K562 (cell line): ENCODE measurements around the gene TRABD. TPM values are rescaled to one million over a fixed set of nuclear protein-coding genes. Genes with fewer than 3 reads are reported as not detected.
A peak's percentile ranks its signal among the peaks of the same experiment; 100 is the strongest.

ENCODE experiments used
- ARID1B ChIP-seq: fragments of 450-650 bp; IDR thresholded peaks from 2 replicates; pipeline ENCODE4 v1.6.1; 2016; ENCODE audit warnings: antibody characterized with exemption, mild to moderate bottlenecking, inconsistent platforms
- CHD1 ChIP-seq: fragments of 200-600 bp; sonication (generic); IDR thresholded peaks from one replicate; pipeline ENCODE4 v1.6.1; 2012; ENCODE audit warnings: mild to moderate bottlenecking, moderate library complexity, low read length, inconsistent platforms
- HNRNPH1 ChIP-seq: fragments of 200-400 bp; formaldehyde crosslinking; optimal IDR thresholded peaks from 2 replicates; pipeline ENCODE3; 2017; ENCODE audit warnings: low read depth, mild to moderate bottlenecking, low read length, moderate library complexity
- MAFK ChIP-seq: IDR thresholded peaks from 2 replicates; pipeline ENCODE4 v1.6.1; 2011; ENCODE audit warnings: low read length, improper control_type of control experiment
- RNF2 ChIP-seq: sonication (generic); IDR thresholded peaks from 2 replicates; pipeline ENCODE4 v1.6.1; 2016
- SOX6 ChIP-seq: fragments of 450-650 bp; IDR thresholded peaks from 2 replicates; pipeline ENCODE4 v1.6.1; 2014; ENCODE audit warnings: mild to moderate bottlenecking
- STAT5B ChIP-seq: fragments of 250-450 bp; sonication (Bioruptor Pico); IDR thresholded peaks from 2 replicates; pipeline ENCODE4 v1.8.0; 2021; ENCODE audit warnings: mild to moderate bottlenecking, inconsistent platforms
- ZBTB40 ChIP-seq, 2 experiments: fragments of 450-650 bp in 1 of 2; sonication (generic) in 1 of 2; formaldehyde crosslinking in 1 of 2; IDR thresholded peaks; 2 replicates each; pipeline versions ENCODE4 v1.7.1 to v1.9.0; 2016 to 2022; ENCODE audit warnings: inconsistent platforms in 1 of 2, mild to moderate bottlenecking in 1 of 2, missing genetic modification reagents in 1 of 2
- ZNF354B ChIP-seq: fragments of 250-450 bp; sonication (Bioruptor Pico); IDR thresholded peaks from 2 replicates; pipeline ENCODE4 v1.4.0; 2020
- polyA plus RNA-seq, 8 experiments: library from polyadenylated mRNA; depleted of rRNA in 4 of 8; stranded (reverse) in 5 of 8; unstranded in 3 of 8; fragments of >200 nt; fragmentation: Nextera tagmentation in 2 of 8; fragmentation: Illumina TruSeq in 1 of 8; extraction: Ambion mirVana in 2 of 8; extraction: Trizol in 1 of 8; gene quantifications; 2 replicates each; pipeline versions ENCODE4 v1.2.1 to v1.2.3, GENCODE V29; 2011 to 2014; ENCODE audit warnings: inconsistent platforms in 1 of 8, missing spikeins in 1 of 8
- total RNA-seq, 7 experiments: library from RNA; depleted of rRNA in 6 of 7; stranded (reverse); fragments of >200 nt in 6 of 7; fragmentation: Illumina TruSeq in 2 of 7; extraction: Trizol in 2 of 7; gene quantifications; 2 replicates each; pipeline versions ENCODE4 v1.2.1 to v1.2.3, GENCODE V29; 2011 to 2021; ENCODE audit warnings: low replicate concordance in 1 of 7

Gene TRABD
- total and polyA plus RNA-seq, 9 of the 15 experiments (the other 6 are each of a cell fraction or from before 2014, with no cell fraction given), result 0.08 to 62.9 (median 14.0) TPM

- TF ChIP-seq ZBTB40 (IDR thresholded peaks at IDR 0.05) (0 out of 2 replicates have a peak, but pooled peaks have one; percentile 26), ZBTB40 (CRISPR knock-in tag; IDR thresholded peaks at IDR 0.05) (no peak), STAT5B (CRISPR knock-in tag) (no peak), SOX6 (peak; percentile 92), ZNF354B (CRISPR knock-in tag) (no peak), CHD1 (no peak), ARID1B (peak; percentile 34; the same call in 1 of the 2 replicates), HNRNPH1 (no peak), MAFK (peak; percentile 84), RNF2 (no peak)
These were observed 45.8 kb upstream of the TRABD start (continued) for GRCh38 chr22:50139843-50140415.
